ENCODE measurements around the gene CLDN7. TPM values are rescaled to one million over a fixed set of nuclear protein-coding genes. Genes with fewer than 3 reads are reported as not detected.

The CLDN7 gene
- total RNA-seq, 2 experiments from 2014 or later, result 0.32 TPM; not detected in 1

- ChIA-PET POLR2A (no interaction called here), CTCF (ENCODE audit: unreplicated experiment) (no interaction called here)
- Histone ChIP-seq H3K4me2 (ENCODE audit: low read length) (no peak overlapping the region), H3K4me3 (ENCODE audit: low read depth, low read length, poor library complexity, severe bottlenecking) (no peak overlapping the region), H3K27ac (ENCODE audit: low read depth, low read length, poor library complexity, severe bottlenecking) (no peak overlapping the region), H3K9me3 (ENCODE audit: low read length) (no peaks in the 10 kb centered on the region), H4K20me1 (ENCODE audit: insufficient read depth, low read length) (no peaks in the 10 kb centered on the region), H3K79me2 (ENCODE audit: insufficient read depth, low read depth, low read length) (peaks cover 5% of the 10 kb centered on the region; the same call in 1 of the 2 replicates), H3K36me3 (ENCODE audit: insufficient read depth, low read length) (peaks cover 98% of the 10 kb centered on the region), H2AFZ (ENCODE audit: low read length) (no peak overlapping the region), H3K4me1 (ENCODE audit: insufficient read depth, low read length, poor library complexity, severe bottlenecking) (peaks cover 5% of the 10 kb centered on the region), H3K9me2 (ENCODE audit: insufficient read depth, low read length) (no peaks in the 10 kb centered on the region)
- BruUV-seq (replicated peaks), result no TSS peak
- intact Hi-C loops (cut with micrococcal nuclease; ENCODE audit: unreplicated experiment), result no loop called here
- TF ChIP-seq CTCF (conservative IDR thresholded peaks at IDR 0.05; ENCODE audit: low read length), result no peak
- DNase-seq (ENCODE audit: low spot score), result no peak
These were observed 36.5 kb downstream of the CLDN7 start for GRCh38 chr17:7225711-7226331.

GRCh38 chr17:7224661-7225111 lies 37.6 kb downstream of the CLDN7 start:
- peaks cover 89% of the 10 kb centered on the region for H3K36me3 ChIP-seq (ENCODE audit: insufficient read depth, low read length)
- no peaks in the 10 kb centered on the region for H3K9me2 ChIP-seq (ENCODE audit: insufficient read depth, low read length)
- peaks cover 11% of the 10 kb centered on the region for H3K4me1 ChIP-seq (ENCODE audit: insufficient read depth, low read length, poor library complexity, severe bottlenecking)
- H3K4me2 ChIP-seq (ENCODE audit: low read length), result no peak overlapping the region
- ChIA-PET CTCF (ENCODE audit: unreplicated experiment) (interaction anchor here (0.6 kb wide), 1 partner anchor 1043 kb away, joined by 3 read pairs; no protein-coding TSS in a partner anchor), POLR2A (no interaction called here)
- TSS peak; percentile 80 for BruUV-seq (replicated peaks)
- no peak overlapping the region for H3K4me3 ChIP-seq (ENCODE audit: low read depth, low read length, poor library complexity, severe bottlenecking)
- no peaks in the 10 kb centered on the region for H3K9me3 ChIP-seq (ENCODE audit: low read length)
- H4K20me1 ChIP-seq (ENCODE audit: insufficient read depth, low read length), result no peaks in the 10 kb centered on the region
- H3K27ac ChIP-seq (ENCODE audit: low read depth, low read length, poor library complexity, severe bottlenecking), result no peak overlapping the region
- no peaks in the 10 kb centered on the region; the same call in 1 of the 2 replicates for H3K79me2 ChIP-seq (ENCODE audit: insufficient read depth, low read depth, low read length)
- TF ChIP-seq EZH2phosphoT487 (IDR thresholded peaks at IDR 0.05; ENCODE audit: borderline replicate concordance, low read depth, low read length) (no peak), CTCF (conservative IDR thresholded peaks at IDR 0.05; ENCODE audit: low read length) (no peak)
- DNase-seq (ENCODE audit: low spot score), result no peak
- no peak overlapping the region for H2AFZ ChIP-seq (ENCODE audit: low read length)
- intact Hi-C loops (cut with micrococcal nuclease; ENCODE audit: unreplicated experiment), result no loop called here

- Histone ChIP-seq H3K9me3 (ENCODE audit: low read length) (no peaks in the 10 kb centered on the region), H3K4me3 (ENCODE audit: low read depth, low read length, poor library complexity, severe bottlenecking) (no peak overlapping the region), H3K9me2 (ENCODE audit: insufficient read depth, low read length) (no peaks in the 10 kb centered on the region), H3K79me2 (ENCODE audit: insufficient read depth, low read depth, low read length) (no peaks in the 10 kb centered on the region; the same call in 1 of the 2 replicates), H3K27ac (ENCODE audit: low read depth, low read length, poor library complexity, severe bottlenecking) (no peak overlapping the region), H3K36me3 (ENCODE audit: insufficient read depth, low read length) (peaks cover 83% of the 10 kb centered on the region), H2AFZ (ENCODE audit: low read length) (no peak overlapping the region), H3K4me2 (ENCODE audit: low read length) (no peak overlapping the region), H3K4me1 (ENCODE audit: insufficient read depth, low read length, poor library complexity, severe bottlenecking) (peaks cover 16% of the 10 kb centered on the region), H4K20me1 (ENCODE audit: insufficient read depth, low read length) (no peaks in the 10 kb centered on the region)
- CTCF ChIA-PET (ENCODE audit: unreplicated experiment), result no interaction called here
- TF ChIP-seq CTCF (conservative IDR thresholded peaks at IDR 0.05; ENCODE audit: low read length) (no peak), EZH2phosphoT487 (IDR thresholded peaks at IDR 0.05; ENCODE audit: borderline replicate concordance, low read depth, low read length) (no peak)
- intact Hi-C loops (cut with micrococcal nuclease; ENCODE audit: unreplicated experiment), result no loop called here
- DNase-seq (ENCODE audit: low spot score), result no peak
- BruUV-seq (replicated peaks), result no TSS peak
- POLR2A ChIA-PET, result no interaction called here
These were observed 38.2 kb downstream of the CLDN7 start for GRCh38 chr17:7224110-7224509.
